ENCODE results near the gene TBCE. TPM values are rescaled to one million over a fixed set of nuclear protein-coding genes. Genes with fewer than 3 reads are reported as not detected.

Gene TBCE
- total and polyA plus RNA-seq, 9 of the 15 experiments (the other 6 are each of a cell fraction or from before 2014, with no cell fraction given) = 52.6 to 92.1 (median 82.1) TPM

GRCh38 chr1:235327559-235328270 is 39.5 kb upstream of the TBCE start, which contains the start of gene ARID4B (continued):
- TF ChIP-seq TFAP4 (CRISPR knock-in tag; IDR thresholded peaks at IDR 0.05; ENCODE audit: borderline replicate concordance) (no peak; the same call in 1 of the 2 replicates), VEZF1 (CRISPR knock-in tag; IDR thresholded peaks at IDR 0.05) (no peak), ZNF263 (CRISPR knock-in tag; IDR thresholded peaks at IDR 0.05; ENCODE audit: borderline replicate concordance) (peak; percentile 79), CREBBP (IDR thresholded peaks at IDR 0.05; ENCODE audit: low read depth, low read length) (no peak), TGIF2 (CRISPR knock-in tag; IDR thresholded peaks at IDR 0.05) (no peak), SRSF7 (optimal IDR thresholded peaks at IDR 0.05; ENCODE audit: low read depth, low read length) (no peak), GABPB2 (CRISPR knock-in tag; conservative IDR thresholded peaks at IDR 0.05) (no peak), ZNF197 (CRISPR knock-in tag; IDR thresholded peaks at IDR 0.05; ENCODE audit: low read depth) (no peak), RAD21 (CRISPR knock-in tag; conservative IDR thresholded peaks at IDR 0.05 in 1 of 2, IDR thresholded peaks at IDR 0.05 in 1 of 2) (peak in 1 of 2 experiments; percentile 5; a peak in 1 of 4 replicates), ARHGAP35 (IDR thresholded peaks at IDR 0.05; ENCODE audit: partially characterized antibody) (no peak), CHD2 (IDR thresholded peaks at IDR 0.05; ENCODE audit: low read depth, low read length) (no peak), FOXP4 (CRISPR knock-in tag; IDR thresholded peaks at IDR 0.05; ENCODE audit: borderline replicate concordance) (0 out of 2 replicates have a peak, but pooled peaks have one; percentile 51), BCLAF1 (IDR thresholded peaks at IDR 0.05; ENCODE audit: borderline replicate concordance in 1 of 2, control insufficient read depth in 1 of 2, low read depth in 2 of 2, low read length in 1 of 2) (no peak), ZBTB8A (IDR thresholded peaks at IDR 0.05; ENCODE audit: partially characterized antibody) (no peak), ZNF23 (CRISPR knock-in tag; IDR thresholded peaks at IDR 0.05) (no peak), JUN (IDR thresholded peaks at IDR 0.05; ENCODE audit: borderline replicate concordance, low read depth, low read length) (0 out of 2 replicates have a peak, but pooled peaks have one; percentile 3), JUN (CRISPR knock-in tag; IDR thresholded peaks at IDR 0.05; ENCODE audit: borderline replicate concordance) (no peak), MECOM (CRISPR knock-in tag; IDR thresholded peaks at IDR 0.05) (no peak), EWSR1 (IDR thresholded peaks at IDR 0.05; ENCODE audit: borderline replicate concordance, low read depth, partially characterized antibody) (no peak)
